A549 (cell line): ENCODE measurements around the gene UNC13D.

Experiments
- CBX8 ChIP-seq: fragments of 200-600 bp; sonication (generic); IDR thresholded peaks from 2 replicates; pipeline ENCODE4 v1.6.1; 2016
- CEBPB ChIP-seq, 2 experiments: fragments of >200 bp in 1 of 2; sonication (Bioruptor Twin) in 1 of 2; formaldehyde crosslinking in 1 of 2; IDR thresholded peaks; 2 replicates each; pipeline ENCODE4 v1.6.1; 2012 to 2016
- EP300 ChIP-seq, 2 experiments: fragments of >200 bp; sonication (Bioruptor Twin); formaldehyde crosslinking; IDR thresholded peaks; 2 replicates in 1 of 2; 3 replicates in 1 of 2; pipeline ENCODE4 v1.6.1; 2016 to 2017
- ESRRA ChIP-seq: fragments of 150-350 bp; IDR thresholded peaks from 2 replicates; pipeline ENCODE4 v1.6.1; 2014; ENCODE audit warnings: mild to moderate bottlenecking, low read length, borderline replicate concordance
- GATA3 ChIP-seq: IDR thresholded peaks from 2 replicates; pipeline ENCODE4 v1.6.1; 2012; ENCODE audit warnings: borderline replicate concordance
- MAZ ChIP-seq: fragments of 150-350 bp; IDR thresholded peaks from 2 replicates; pipeline ENCODE4 v1.6.1; 2014; ENCODE audit warnings: antibody characterized with exemption, low read depth, low read length, borderline replicate concordance
- POLR2A ChIP-seq: IDR thresholded peaks from 2 replicates; pipeline ENCODE4 v1.6.1; 2012; ENCODE audit warnings: mild to moderate bottlenecking, low read length
- RFX5 ChIP-seq: fragments of 450-650 bp; IDR thresholded peaks from 2 replicates; pipeline ENCODE4 v1.7.1; 2014; ENCODE audit warnings: antibody characterized with exemption, mild to moderate bottlenecking, moderate library complexity
- TF ChIP-seq, protein P1 (sequence below): fragments of >200 bp; sonication (Bioruptor Twin); formaldehyde crosslinking; IDR thresholded peaks from 3 replicates; pipeline ENCODE4 v1.5.1; 2016

DNA sequence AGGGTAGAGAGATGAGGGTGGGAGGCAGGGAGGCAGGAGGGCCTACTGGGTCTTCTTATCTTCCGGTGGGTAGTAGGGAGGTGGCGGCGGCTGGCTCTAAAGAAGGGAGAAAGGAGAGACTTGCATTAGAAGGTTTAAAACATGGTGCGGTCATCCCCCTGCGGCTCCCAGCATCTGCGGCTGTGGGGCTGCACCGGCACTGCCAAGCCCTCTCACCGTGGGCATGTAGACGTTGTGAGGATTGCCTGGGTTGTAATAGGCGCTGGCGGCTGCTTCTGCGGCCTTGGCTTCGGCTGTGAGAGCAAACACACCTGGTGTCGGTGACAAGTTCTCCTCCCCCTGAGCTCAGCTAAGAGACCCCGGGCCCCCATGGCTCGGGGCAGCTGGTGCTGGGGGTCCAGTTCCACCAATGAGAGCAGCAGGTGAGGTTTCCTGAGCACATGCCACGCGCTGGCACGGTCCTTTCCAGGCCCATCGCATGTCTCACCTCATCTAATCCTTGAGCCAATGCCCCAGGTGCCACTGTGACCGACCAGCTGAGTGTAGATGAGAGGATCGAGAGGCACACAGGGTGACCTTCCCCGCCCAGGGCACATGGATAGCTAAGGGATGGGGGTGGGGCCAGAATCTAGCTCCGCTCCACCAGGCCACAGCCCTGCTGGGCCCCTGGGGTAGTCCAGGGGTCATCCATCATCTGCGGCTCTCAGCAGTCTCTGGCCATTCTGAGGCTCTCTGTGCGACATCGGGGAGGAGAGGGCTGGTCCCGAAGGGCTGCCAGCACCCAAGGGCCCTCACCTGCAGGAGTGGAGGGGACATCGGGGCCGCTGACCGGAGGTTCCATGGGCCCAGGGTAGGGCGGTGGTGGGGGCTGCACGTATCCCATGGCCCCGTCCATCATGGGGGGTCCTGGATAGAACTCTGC is 2.7 kb upstream of the UNC13D start:
- TF ChIP-seq, protein P1, sequence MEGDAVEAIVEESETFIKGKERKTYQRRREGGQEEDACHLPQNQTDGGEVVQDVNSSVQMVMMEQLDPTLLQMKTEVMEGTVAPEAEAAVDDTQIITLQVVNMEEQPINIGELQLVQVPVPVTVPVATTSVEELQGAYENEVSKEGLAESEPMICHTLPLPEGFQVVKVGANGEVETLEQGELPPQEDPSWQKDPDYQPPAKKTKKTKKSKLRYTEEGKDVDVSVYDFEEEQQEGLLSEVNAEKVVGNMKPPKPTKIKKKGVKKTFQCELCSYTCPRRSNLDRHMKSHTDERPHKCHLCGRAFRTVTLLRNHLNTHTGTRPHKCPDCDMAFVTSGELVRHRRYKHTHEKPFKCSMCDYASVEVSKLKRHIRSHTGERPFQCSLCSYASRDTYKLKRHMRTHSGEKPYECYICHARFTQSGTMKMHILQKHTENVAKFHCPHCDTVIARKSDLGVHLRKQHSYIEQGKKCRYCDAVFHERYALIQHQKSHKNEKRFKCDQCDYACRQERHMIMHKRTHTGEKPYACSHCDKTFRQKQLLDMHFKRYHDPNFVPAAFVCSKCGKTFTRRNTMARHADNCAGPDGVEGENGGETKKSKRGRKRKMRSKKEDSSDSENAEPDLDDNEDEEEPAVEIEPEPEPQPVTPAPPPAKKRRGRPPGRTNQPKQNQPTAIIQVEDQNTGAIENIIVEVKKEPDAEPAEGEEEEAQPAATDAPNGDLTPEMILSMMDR, result no peak
- TF ChIP-seq EP300 (IDR thresholded peaks at IDR 0.05) (no peak), POLR2A (no peak), ESRRA (no peak), CEBPB (IDR thresholded peaks at IDR 0.05) (no peak), GATA3 (no peak), MAZ (no peak), CBX8 (no peak), RFX5 (no peak)
